Right lobe of liver (tissue), 6 donors: ENCODE results near the gene B3GNT5. TPM values are rescaled to one million over a fixed set of nuclear protein-coding genes. Genes with fewer than 3 reads are reported as not detected.
"Not testable (repeated sequence)": the region's sequence is repeated elsewhere in the genome, so short reads cannot be mapped to it uniquely, and the experiment has no call there.

ENCODE experiments used
- ATAC-seq, 4 donors: fragments of 200-7000 bp; cut with Tn5 transposase; one replicate each; pipeline ENCODE4 v1.9.1; 2020; ENCODE audit warnings: mild to moderate bottlenecking in 4 of 4, moderate library complexity in 4 of 4
- DNase-seq, 3 donors: peaks; one replicate each; pipeline ENCODE4 v3.0.0-alpha.2; 2020
- H3K27ac ChIP-seq, 3 donors: fragments of 200-600 bp; one replicate each; pipeline ENCODE4 v1.8.0; 2022
- H3K27me3 ChIP-seq, 2 donors: fragments of 200-600 bp; one replicate each; pipeline ENCODE4 v1.8.0; 2022
- H3K36me3 ChIP-seq, 4 donors: fragments of 200-600 bp; sonication (generic) in 1 of 4; one replicate each; pipeline versions ENCODE4 v1.5.1 to v1.8.0; 2017 to 2022; ENCODE audit warnings: control low read depth in 1 of 4
- H3K4me1 ChIP-seq, 4 donors: fragments of 200-600 bp; sonication (generic) in 1 of 4; one replicate each; pipeline versions ENCODE4 v1.5.1 to v1.8.0; 2017 to 2022; ENCODE audit warnings: control low read depth in 1 of 4
- H3K4me3 ChIP-seq, 3 donors: fragments of 200-600 bp; one replicate each; pipeline ENCODE4 v1.8.0; 2022
- H3K9me3 ChIP-seq, 4 donors: fragments of 200-600 bp; sonication (generic) in 1 of 4; one replicate each; pipeline versions ENCODE4 v1.5.1 to v1.8.0; 2017 to 2022; ENCODE audit warnings: control low read depth in 1 of 4
- CTCF ChIP-seq, 4 donors: fragments of 200-600 bp in 3 of 4; fragments of 450-650 bp in 1 of 4; IDR thresholded peaks; one replicate each; pipeline versions ENCODE4 v1.5.1 to v1.8.0; 2016 to 2022; ENCODE audit warnings: antibody characterized with exemption in 4 of 4, mild to moderate bottlenecking in 2 of 4
- POLR2A ChIP-seq: fragments of 450-650 bp; IDR thresholded peaks from one replicate; pipeline ENCODE4 v1.6.1; 2017; ENCODE audit warnings: antibody characterized with exemption, mild to moderate bottlenecking
- WGBS: methylation state at CpG from one replicate; pipeline ENCODE4 v1.1.6; 2018; ENCODE audit warnings: low coverage, low lambda C conversion rate; ENCODE audit not compliant: insufficient coverage; ENCODE audit errors: missing lambda C conversion rate; 5-methylcytosine and 5-hydroxymethylcytosine counted together
- intact Hi-C, 2 donors: fragments of 100-400 bp; cut with DNase I; formaldehyde crosslinking; loops; one replicate each; pipeline versions ENCODE4 v1.11.2 to v1.14.1; 2022
- total RNA-seq, 6 experiments: library from RNA; depleted of rRNA in 2 of 6; stranded (reverse); fragments of >200 nt in 2 of 6; fragmentation: NEBNext Ultra II Directional in 3 of 6; extraction: Animal tissue kit (Norgen Biotek cat#: 25700) in 3 of 6; gene quantifications; one replicate each; pipeline versions ENCODE4 v1.1.0 to v1.2.4, GENCODE V29; 2016 to 2023
- donor health status: DM: no; HTN: yes; CAD: no.
- donor health status: DM: no; HTN: no; CAD: no.
- donor health status: DM: no; HTN: no; CAD: no.
- donor health status: DM: no; HTN: yes; CAD: no.
- donor health status: DM: no; HTN: yes; CAD: no.

Gene B3GNT5
- total RNA-seq, 6 experiments from 2014 or later = 0.27 to 12.5 (median 5.5) TPM

- no peaks in the 10 kb centered on the region for H3K27me3 ChIP-seq
Measured at GRCh38 chr3:183226333-183226890, 26.6 kb upstream of the B3GNT5 start.

GRCh38 chr3:183227586-183227985, 25.5 kb upstream of the B3GNT5 start:
- no peak for TF ChIP-seq CTCF (IDR thresholded peaks at IDR 0.05)
- no peak for TF ChIP-seq POLR2A
- no peaks in the 10 kb centered on the region for H3K4me1 ChIP-seq
- H3K36me3 ChIP-seq = no peaks in the 10 kb centered on the region
- WGBS = 82% methylated on average over 3 of the region's 4 CpGs
- H3K9me3 ChIP-seq = no peaks in the 10 kb centered on the region
- no peak for ATAC-seq
- no peaks in the 10 kb centered on the region for H3K27me3 ChIP-seq
- no peak for DNase-seq
- no peak overlapping the region for H3K4me3 ChIP-seq
- intact Hi-C loops = no loop called here
- H3K27ac ChIP-seq = no peak overlapping the region

More at GRCh38 chr3:183226333-183226890, 26.6 kb upstream of the B3GNT5 start:
- Histone ChIP-seq H3K4me3 (no peak overlapping the region), H3K9me3 (no peaks in the 10 kb centered on the region), H3K27ac (no peak overlapping the region), H3K36me3 (no peaks in the 10 kb centered on the region), H3K4me1 (no peaks in the 10 kb centered on the region)
- TF ChIP-seq CTCF (IDR thresholded peaks at IDR 0.05) (no peak), POLR2A (no peak)
- no peak for DNase-seq
- ATAC-seq = no peak
- WGBS = 75% methylated on average over 9 of the region's 9 CpGs
- intact Hi-C loops = no loop called here

GRCh38 chr3:183229178-183229577, 23.9 kb upstream of the B3GNT5 start:
- Histone ChIP-seq H3K36me3 (no peaks in the 10 kb centered on the region), H3K9me3 (no peaks in the 10 kb centered on the region), H3K4me3 (no peak overlapping the region), H3K4me1 (no peaks in the 10 kb centered on the region), H3K27me3 (no peaks in the 10 kb centered on the region), H3K27ac (no peak overlapping the region)
- no peak for ATAC-seq
- intact Hi-C loops = no loop called here
- TF ChIP-seq POLR2A (no peak), CTCF (IDR thresholded peaks at IDR 0.05) (no peak)
- WGBS = 50% methylated on average over 1 of the region's 1 CpG
- no peak for DNase-seq

GRCh38 chr3:183230251-183230650, 22.8 kb upstream of the B3GNT5 start:
- not testable (repeated sequence) for ATAC-seq

GRCh38 chr3:183230826-183231225, 22.2 kb upstream of the B3GNT5 start:
- WGBS = 88% methylated on average over 3 of the region's 3 CpGs
- intact Hi-C loops = no loop called here
- ATAC-seq = no peak

More at GRCh38 chr3:183230251-183230650, 22.8 kb upstream of the B3GNT5 start:
- intact Hi-C loops, H3K27ac ChIP-seq, H3K27me3 ChIP-seq, H3K9me3 ChIP-seq, DNase-seq, H3K4me1 ChIP-seq, H3K36me3 ChIP-seq, H3K4me3 ChIP-seq: not testable (repeated sequence)
- WGBS = 77% methylated on average over 8 of the region's 8 CpGs

More at GRCh38 chr3:183230826-183231225, 22.2 kb upstream of the B3GNT5 start:
- DNase-seq = no peak
- no peak overlapping the region for H3K4me3 ChIP-seq
- H3K27ac ChIP-seq = no peak overlapping the region
- TF ChIP-seq POLR2A = no peak
- no peak for TF ChIP-seq CTCF (IDR thresholded peaks at IDR 0.05)
- no peaks in the 10 kb centered on the region for H3K27me3 ChIP-seq
- H3K4me1 ChIP-seq = no peaks in the 10 kb centered on the region
- no peaks in the 10 kb centered on the region for H3K36me3 ChIP-seq
- H3K9me3 ChIP-seq = no peaks in the 10 kb centered on the region
